Liver (tissue), 9 donors: ENCODE measurements around the gene SEPSECS. TPM values are rescaled to one million over a fixed set of nuclear protein-coding genes. Genes with fewer than 3 reads are reported as not detected.

Source experiments
- DNase-seq: peaks from one replicate; pipeline ENCODE4 v3.0.0-alpha.2; 2017; ENCODE audit warnings: low spot score
- H3K27ac ChIP-seq, 2 donors: one replicate each; pipeline ENCODE4 v1.7.0; 2013; ENCODE audit warnings: inconsistent platforms in 2 of 2, low read length in 2 of 2, control low read depth in 1 of 2, low read depth in 1 of 2, mild to moderate bottlenecking in 1 of 2
- H3K27me3 ChIP-seq, 4 donors: one replicate each; pipeline versions ENCODE4 v1.6.1 to v1.7.0; 2013; ENCODE audit warnings: low read length in 3 of 4, inconsistent platforms in 1 of 4, mild to moderate bottlenecking in 1 of 4, moderate library complexity in 1 of 4; ENCODE audit not compliant: control insufficient read depth in 4 of 4, insufficient read depth in 4 of 4
- H3K36me3 ChIP-seq, 4 donors: one replicate each; pipeline versions ENCODE4 v1.6.1 to v1.7.0; 2013; ENCODE audit warnings: low read length in 3 of 4, mild to moderate bottlenecking in 3 of 4, low read depth in 1 of 4, moderate library complexity in 1 of 4; ENCODE audit not compliant: control insufficient read depth in 4 of 4, insufficient read depth in 3 of 4
- H3K4me1 ChIP-seq, 4 donors: one replicate each; pipeline versions ENCODE4 v1.6.1 to v1.7.0; 2013; ENCODE audit warnings: low read length in 3 of 4, mild to moderate bottlenecking in 3 of 4, moderate library complexity in 1 of 4; ENCODE audit not compliant: control insufficient read depth in 4 of 4, insufficient read depth in 4 of 4
- H3K4me3 ChIP-seq, 3 donors: one replicate each; pipeline versions ENCODE4 v1.6.1 to v1.7.0; 2013; ENCODE audit warnings: low read length in 3 of 3, control low read depth in 1 of 3, low read depth in 1 of 3, mild to moderate bottlenecking in 1 of 3
- H3K9ac ChIP-seq, 2 donors: one replicate each; pipeline ENCODE4 v1.7.0; 2013; ENCODE audit warnings: low read length in 2 of 2, mild to moderate bottlenecking in 2 of 2, moderate library complexity in 2 of 2, control low read depth in 1 of 2, low read depth in 1 of 2
- H3K9me3 ChIP-seq, 4 donors: one replicate each; pipeline versions ENCODE4 v1.6.1 to v1.7.0; 2013; ENCODE audit warnings: low read length in 3 of 4; ENCODE audit not compliant: control insufficient read depth in 4 of 4
- ATF3 ChIP-seq: IDR thresholded peaks from 2 replicates; pipeline ENCODE4 v1.6.1; 2016; ENCODE audit warnings: antibody characterized with exemption
- CTCF ChIP-seq: fragments of 150-350 bp; IDR thresholded peaks from 2 replicates; pipeline ENCODE4 v1.5.1; 2017; ENCODE audit warnings: improper control_type of control experiment, low read depth, low read length; ENCODE audit not compliant: missing input control
- EGR1 ChIP-seq, 2 donors: IDR thresholded peaks; 2 replicates each; pipeline ENCODE4 v1.6.1; 2016 to 2018; ENCODE audit warnings: antibody characterized with exemption in 2 of 2, low read depth in 2 of 2
- FOXA1 ChIP-seq: IDR thresholded peaks from 2 replicates; pipeline ENCODE4 v1.6.1; 2016; ENCODE audit warnings: antibody characterized with exemption
- FOXA2 ChIP-seq: IDR thresholded peaks from 2 replicates; pipeline ENCODE4 v1.6.1; 2016; ENCODE audit warnings: antibody characterized with exemption
- HNF4G ChIP-seq: IDR thresholded peaks from 2 replicates; pipeline ENCODE4 v1.6.1; 2016; ENCODE audit warnings: antibody characterized with exemption
- JUND ChIP-seq, 2 donors: IDR thresholded peaks; 2 replicates each; pipeline ENCODE4 v1.6.1; 2016; ENCODE audit warnings: antibody characterized with exemption in 2 of 2
- MAX ChIP-seq: IDR thresholded peaks from 2 replicates; pipeline ENCODE4 v1.6.1; 2016; ENCODE audit warnings: antibody characterized with exemption
- NR2F2 ChIP-seq: IDR thresholded peaks from 2 replicates; pipeline ENCODE4 v1.6.1; 2016; ENCODE audit warnings: antibody characterized with exemption
- RAD21 ChIP-seq, 2 donors: IDR thresholded peaks; 2 replicates each; pipeline ENCODE4 v1.6.1; 2016; ENCODE audit warnings: antibody characterized with exemption in 2 of 2, mild to moderate bottlenecking in 2 of 2
- REST ChIP-seq: IDR thresholded peaks from 2 replicates; pipeline ENCODE4 v1.6.1; 2016; ENCODE audit warnings: antibody characterized with exemption, mild to moderate bottlenecking
- RXRA ChIP-seq, 2 donors: IDR thresholded peaks; 2 replicates each; pipeline ENCODE4 v1.6.1; 2017 to 2018; ENCODE audit warnings: antibody characterized with exemption in 2 of 2, mild to moderate bottlenecking in 1 of 2
- SP1 ChIP-seq: IDR thresholded peaks from 2 replicates; pipeline ENCODE4 v1.6.1; 2018; ENCODE audit warnings: antibody characterized with exemption, mild to moderate bottlenecking
- TAF1 ChIP-seq: conservative IDR thresholded peaks from 2 replicates; pipeline ENCODE4 v1.6.1; 2016; ENCODE audit warnings: antibody characterized with exemption, mild to moderate bottlenecking
- YY1 ChIP-seq: IDR thresholded peaks from 2 replicates; pipeline ENCODE4 v1.6.1; 2016; ENCODE audit warnings: antibody characterized with exemption, mild to moderate bottlenecking
- ZBTB33 ChIP-seq: IDR thresholded peaks from 2 replicates; pipeline ENCODE4 v1.6.1; 2016; ENCODE audit warnings: antibody characterized with exemption
- WGBS: extraction: QIAGEN DNeasy Blood & Tissue Kit; methylation state at CpG from one replicate; pipeline ENCODE4 v1.1.7; 2013; 5-methylcytosine and 5-hydroxymethylcytosine counted together
- polyA plus RNA-seq, 2 donors: library from polyadenylated mRNA; stranded (reverse) in 1 of 2; unstranded in 1 of 2; fragments of 200-250 nt in 1 of 2; fragments of >200 nt in 1 of 2; fragmentation: Nextera tagmentation in 1 of 2; extraction: Ambion mirVana in 1 of 2; gene quantifications; one replicate each; pipeline versions ENCODE4 v1.2.1 to v1.2.3, GENCODE V29; 2013 to 2015
- total RNA-seq, 2 donors: library from RNA; depleted of rRNA; stranded (reverse); fragments of >200 nt; gene quantifications; one replicate each; pipeline ENCODE4 v1.2.3, GENCODE V29; 2014
- donor health status: healthy.
- donor health status: healthy.
- donor health status: healthy.
- donor health status: healthy.
- donor health status: healthy.

The SEPSECS gene
- total and polyA plus RNA-seq, 4 donors = 10.3 to 31.7 (median 13.2) TPM

- no peak for TF ChIP-seq REST
- TF ChIP-seq MAX = no peak
These were observed 28.9 kb downstream of the SEPSECS start (continued) for GRCh38 chr4:25131381-25131780.

GRCh38 chr4:25129917-25130316 is 30.3 kb downstream of the SEPSECS start:
- no peak for TF ChIP-seq ATF3
- TF ChIP-seq YY1 = no peak
- TF ChIP-seq ZBTB33 = no peak
- TF ChIP-seq TAF1 = no peak
- Histone ChIP-seq H3K36me3 (peaks cover 0 to 14% (median 9%) of the 10 kb centered on the region in 4 donors), H3K4me1 (no peaks in the 10 kb centered on the region), H3K27ac (no peak overlapping the region), H3K9ac (no peak overlapping the region), H3K4me3 (no peak overlapping the region), H3K9me3 (no peaks in the 10 kb centered on the region), H3K27me3 (no peaks in the 10 kb centered on the region)
- no peak for DNase-seq
- WGBS = 95% methylated on average over 1 of the region's 1 CpG

- Histone ChIP-seq H3K36me3 (peaks cover 3 to 23% (median 20%) of the 10 kb centered on the region in 4 donors), H3K27ac (no peak overlapping the region), H3K4me3 (no peak overlapping the region), H3K9me3 (no peaks in the 10 kb centered on the region), H3K4me1 (no peaks in the 10 kb centered on the region), H3K9ac (no peak overlapping the region), H3K27me3 (no peaks in the 10 kb centered on the region)
- no peak for DNase-seq
- TF ChIP-seq EGR1 (IDR thresholded peaks at IDR 0.05; ENCODE audit: low read depth in 2 of 2) (no peak), RXRA (IDR thresholded peaks at IDR 0.05) (no peak), TAF1 (no peak), ATF3 (no peak), REST (no peak), RAD21 (IDR thresholded peaks at IDR 0.05) (no peak), JUND (IDR thresholded peaks at IDR 0.05) (no peak), SP1 (no peak), MAX (no peak), FOXA1 (no peak), HNF4G (no peak), FOXA2 (no peak), CTCF (no peak), ZBTB33 (no peak), NR2F2 (no peak)
These were observed 31.6 kb downstream of the SEPSECS start for GRCh38 chr4:25128671-25129070.
